HG03378 (cell line): Measurements from ENCODE around the gene UBE2E2.

Experiments used
- ATAC-seq: cut with Tn5 transposase; IDR thresholded peaks from one replicate; pipeline ENCODE4 v1.9.1; 2021; ENCODE audit warnings: mild to moderate bottlenecking, moderate library complexity; ENCODE audit not compliant: unreplicated experiment

The UBE2E2 gene

GRCh38 chr3:23435318-23435717 is 232.2 kb downstream of the UBE2E2 start:
- no peak for ATAC-seq

DNA sequence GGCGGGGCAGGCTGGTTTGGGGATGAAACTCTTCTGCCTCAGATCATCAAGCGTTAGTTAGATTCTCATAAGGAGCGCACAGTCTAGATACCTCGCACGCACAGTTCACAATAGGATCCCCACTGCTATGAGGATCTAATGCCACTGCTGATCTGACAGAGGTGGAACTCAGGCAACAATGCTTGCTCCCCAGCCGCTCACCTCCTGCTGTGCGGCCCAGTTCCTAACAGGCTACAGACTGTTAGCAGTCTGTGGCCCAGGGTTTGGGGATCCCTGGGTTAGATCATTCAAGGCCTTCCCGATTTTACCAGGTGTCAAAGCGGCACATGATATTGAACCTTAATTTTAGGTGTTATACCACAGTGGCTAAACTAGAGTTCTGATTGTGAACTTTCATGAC is 232.8 kb downstream of the UBE2E2 start:
- no peak for ATAC-seq

GRCh38 chr3:23437484-23438145 is 234.5 kb downstream of the UBE2E2 start:
- ATAC-seq = no peak

DNA sequence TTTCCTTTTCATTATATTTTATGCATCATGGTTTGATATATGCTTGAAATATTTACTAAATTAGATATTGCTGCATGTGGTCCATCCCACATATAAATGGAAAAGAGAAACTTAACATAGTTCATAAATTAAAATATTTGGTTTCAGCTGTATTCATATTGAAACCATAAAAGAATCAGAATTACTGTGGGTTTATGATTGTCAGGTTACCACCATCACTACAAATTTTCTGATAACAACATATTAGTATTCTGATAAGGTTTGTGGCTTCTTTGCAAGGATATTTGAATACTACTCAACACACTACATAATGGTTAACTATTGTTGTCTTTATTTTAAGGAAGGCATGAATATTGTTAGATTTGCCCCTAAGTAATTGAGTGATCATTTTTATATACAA is 235.5 kb downstream of the UBE2E2 start:
- ATAC-seq = peak; percentile 59

- no peak for ATAC-seq
Measured at GRCh38 chr3:23439080-23439479, 236.0 kb downstream of the UBE2E2 start.

- ATAC-seq = no peak
Measured at GRCh38 chr3:23440416-23441294, 237.5 kb downstream of the UBE2E2 start.

DNA sequence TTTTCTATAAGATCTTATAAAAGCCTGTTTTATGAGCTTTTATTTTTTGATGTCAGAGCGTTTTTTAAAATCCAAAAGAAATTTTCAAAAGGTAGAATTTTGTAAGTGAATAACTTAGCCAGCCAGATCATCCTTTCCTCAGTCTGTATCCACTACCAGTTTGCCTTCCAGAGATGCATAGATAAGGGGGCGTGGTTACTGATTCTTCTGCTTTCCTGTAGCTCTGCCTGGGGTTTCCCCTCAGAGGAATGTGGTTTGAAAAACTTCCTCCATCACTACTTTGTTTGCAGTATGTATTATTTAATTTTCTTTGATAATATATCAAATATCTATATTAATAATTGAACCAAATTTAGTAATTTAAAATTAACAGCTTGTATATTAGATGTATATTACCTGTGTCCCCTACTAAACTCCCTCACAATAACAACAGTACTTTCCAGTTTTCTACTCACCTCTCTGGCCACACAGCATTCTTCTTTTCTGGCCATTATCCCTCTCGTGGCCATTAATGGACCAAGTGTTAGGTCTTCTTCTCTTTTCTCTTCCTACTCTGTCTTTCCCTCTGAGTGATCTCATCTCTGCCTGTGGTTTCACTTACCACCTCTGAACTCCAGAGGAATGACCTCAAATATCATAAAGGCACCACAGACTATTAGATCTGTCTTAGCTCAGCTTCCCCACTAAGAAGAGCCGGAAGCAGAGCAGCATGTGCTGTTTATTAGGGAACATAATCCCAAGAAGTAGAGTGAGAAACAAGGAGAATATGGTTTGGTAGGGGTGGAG is 239.7 kb downstream of the UBE2E2 start:
- peak; percentile 78 for ATAC-seq

DNA sequence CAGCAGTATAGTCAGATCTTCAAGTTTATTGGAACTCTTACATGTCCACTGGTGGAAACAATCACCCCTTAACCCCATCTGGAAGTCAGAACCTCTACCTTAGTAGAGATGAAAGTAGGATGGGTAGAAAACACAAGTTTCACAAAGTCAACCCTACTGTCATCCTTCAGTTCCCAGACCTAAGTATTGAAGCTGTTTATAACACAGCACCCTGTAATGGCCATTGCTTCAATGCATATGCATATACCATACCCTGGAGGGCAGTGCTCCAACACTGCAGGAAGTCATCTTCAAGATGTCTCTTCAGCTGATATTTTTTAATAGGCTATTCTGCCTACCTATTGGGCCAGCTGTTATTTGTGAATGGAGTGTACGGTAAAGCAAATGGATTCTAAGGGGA is 241.3 kb downstream of the UBE2E2 start:
- no peak for ATAC-seq

GRCh38 chr3:23446301-23446700 is 243.2 kb downstream of the UBE2E2 start:
- ATAC-seq = no peak

GRCh38 chr3:23448998-23449537 is 245.9 kb downstream of the UBE2E2 start:
- ATAC-seq = no peak

DNA sequence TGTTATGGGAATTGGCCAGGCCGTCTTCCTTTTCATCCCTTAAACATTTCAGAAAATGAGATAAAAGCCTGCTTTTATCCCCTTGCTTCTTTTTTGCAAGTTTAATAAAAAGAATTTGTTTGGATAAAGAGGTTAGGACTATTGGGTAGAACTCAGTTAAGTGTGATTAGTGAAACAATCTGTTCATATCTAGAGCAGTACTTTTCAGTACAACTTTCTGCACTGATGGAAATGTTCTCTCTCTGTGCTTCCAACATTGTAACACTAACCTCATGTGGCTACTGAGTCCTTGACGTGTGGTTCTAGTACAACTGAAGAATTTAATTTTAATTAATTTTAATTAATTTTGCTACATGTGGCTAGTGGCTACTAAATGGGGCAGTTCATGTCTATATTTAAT is 246.9 kb downstream of the UBE2E2 start:
- ATAC-seq = no peak

GRCh38 chr3:23450806-23451205 is 247.7 kb downstream of the UBE2E2 start:
- no peak for ATAC-seq

GRCh38 chr3:23452408-23452807 is 249.3 kb downstream of the UBE2E2 start:
- no peak for ATAC-seq

GRCh38 chr3:23455084-23455483 is 252.0 kb downstream of the UBE2E2 start:
- no peak for ATAC-seq

DNA sequence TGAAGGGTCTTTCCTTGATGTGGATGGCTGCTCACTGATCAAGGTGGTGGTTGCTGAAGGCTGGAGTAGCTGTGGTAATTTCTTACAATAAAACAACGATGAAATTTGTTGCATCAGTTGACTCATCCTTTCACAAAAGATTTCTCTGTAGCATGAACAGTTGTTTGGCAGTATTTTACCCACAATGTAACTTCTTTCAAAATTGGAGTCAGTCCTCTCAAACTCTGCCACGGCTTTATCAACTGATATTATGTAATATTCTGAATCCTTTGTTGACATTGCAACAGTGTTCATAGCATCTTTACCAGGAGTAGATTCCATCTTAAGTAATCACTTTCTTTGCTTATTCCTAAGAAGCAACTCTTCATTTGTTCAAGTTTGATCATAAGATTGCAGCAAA is 252.6 kb downstream of the UBE2E2 start:
- ATAC-seq = no peak

GRCh38 chr3:23457697-23458096 is 254.6 kb downstream of the UBE2E2 start:
- no peak for ATAC-seq

DNA sequence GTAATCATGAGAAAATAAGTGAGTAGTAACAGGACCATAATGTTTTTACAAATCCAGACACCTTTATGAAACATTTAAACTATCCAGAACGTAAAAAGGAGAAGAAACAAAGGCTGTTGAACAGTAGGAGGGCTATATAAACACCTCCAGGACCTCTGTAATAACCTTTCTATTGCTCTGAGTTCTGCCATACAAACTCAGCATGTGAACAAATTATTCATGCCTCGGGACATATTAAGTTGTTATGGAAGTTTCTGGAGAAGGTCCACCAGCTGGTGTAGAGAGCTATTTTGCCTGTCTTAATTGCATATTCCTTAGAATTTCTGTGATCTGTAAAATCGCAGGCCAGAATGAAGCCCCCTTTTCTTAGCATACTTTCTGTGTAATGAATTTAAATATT is 256.3 kb downstream of the UBE2E2 start:
- no peak for ATAC-seq

GRCh38 chr3:23459889-23460546 is 256.9 kb downstream of the UBE2E2 start:
- ATAC-seq = no peak

- ATAC-seq = no peak
Measured at GRCh38 chr3:23461069-23461468, 257.9 kb downstream of the UBE2E2 start.

GRCh38 chr3:23463791-23464190 is 260.7 kb downstream of the UBE2E2 start:
- ATAC-seq = no peak

DNA sequence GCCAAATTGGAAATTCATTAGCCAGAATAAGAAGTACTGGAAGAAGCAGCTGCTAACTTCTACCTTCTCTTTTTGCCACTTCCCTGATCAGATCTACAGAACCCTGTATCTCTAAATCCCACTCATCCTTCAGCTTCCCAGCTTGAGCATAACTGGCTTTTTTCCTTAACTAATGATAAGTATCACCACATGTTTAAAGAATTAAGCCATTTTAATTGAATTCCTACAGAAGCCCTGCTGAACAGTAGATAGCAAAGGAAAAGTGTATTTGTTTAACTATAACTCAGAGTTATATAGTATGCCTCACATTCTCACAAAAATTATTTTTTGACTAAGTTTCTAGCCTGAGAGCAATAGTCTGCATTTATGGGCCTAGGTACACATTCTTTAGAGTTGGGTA is 262.4 kb downstream of the UBE2E2 start:
- ATAC-seq = no peak
